GM19328 (cell line): ENCODE results near the gene DLL3.

Source experiments
- ATAC-seq: cut with Tn5 transposase; IDR thresholded peaks from one replicate; pipeline ENCODE4 v1.9.1; 2021; ENCODE audit warnings: mild to moderate bottlenecking, moderate library complexity; ENCODE audit not compliant: unreplicated experiment

The DLL3 gene

DNA sequence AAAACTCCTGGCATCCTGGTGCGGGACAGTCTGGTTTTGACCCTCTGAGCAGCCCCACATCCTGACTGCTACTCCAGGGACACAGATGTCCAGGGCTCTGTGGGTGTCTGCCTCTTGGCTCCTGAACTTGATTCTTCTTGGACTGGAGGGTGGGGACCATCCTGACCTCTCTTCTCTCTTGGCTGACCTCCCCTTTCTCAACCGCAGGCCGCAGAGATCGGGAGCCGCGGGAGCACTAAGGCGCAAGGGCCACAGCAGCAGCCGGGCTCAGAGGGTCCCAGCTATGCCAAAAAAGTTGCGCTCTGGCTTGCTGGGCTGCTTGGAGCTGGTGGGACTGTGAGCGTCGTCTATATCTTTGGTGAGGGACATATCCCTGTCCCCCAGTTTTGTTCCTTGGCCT, 17.1 kb upstream of the DLL3 start:
- ATAC-seq: no peak

GRCh38 chr19:39483141-39483540, 15.6 kb upstream of the DLL3 start:
- ATAC-seq: no peak

DNA sequence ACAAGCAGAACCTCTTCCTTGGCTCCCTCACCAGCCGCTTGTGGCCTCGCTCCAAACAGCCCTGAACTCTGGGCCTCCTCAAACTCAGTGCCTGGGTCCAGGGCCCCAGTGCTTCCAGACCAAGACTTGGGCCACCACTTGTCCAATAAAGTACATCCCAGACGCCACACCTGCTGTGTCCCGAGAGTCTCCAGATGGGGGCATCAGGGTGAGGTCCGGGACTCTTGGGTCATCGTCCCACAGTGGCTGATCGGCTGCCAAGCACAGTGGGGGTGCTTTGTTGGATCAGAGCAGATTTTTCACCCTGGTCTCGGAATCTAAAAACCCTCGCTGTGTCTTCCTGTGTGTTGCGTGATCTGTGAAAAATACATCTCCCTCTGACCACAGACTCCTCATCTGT, 9.0 kb upstream of the DLL3 start:
- no peak for ATAC-seq

GRCh38 chr19:39492225-39492624, 6.5 kb upstream of the DLL3 start:
- ATAC-seq: no peak

- ATAC-seq: no peak
Measured at GRCh38 chr19:39492788-39493187, 6.0 kb upstream of the DLL3 start.

DNA sequence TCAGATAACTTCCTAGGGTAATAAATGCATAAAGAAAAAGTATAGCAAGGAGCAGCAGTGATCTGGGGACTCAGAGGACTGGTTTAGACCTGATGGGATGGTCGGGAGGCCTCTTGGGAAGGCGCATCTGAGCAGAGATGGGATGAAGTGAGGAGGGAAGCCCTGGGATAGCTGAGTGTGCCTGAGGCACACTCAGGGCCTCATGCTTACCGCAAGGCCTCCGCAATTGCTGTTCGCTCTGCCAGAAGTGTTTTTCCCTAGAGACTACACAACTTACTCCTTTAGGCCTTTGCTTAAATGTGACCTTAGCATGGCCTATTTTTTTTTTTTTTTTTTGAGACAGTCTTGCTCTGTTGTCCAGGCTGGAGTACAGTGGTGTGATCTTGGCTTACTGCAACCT, 4.1 kb upstream of the DLL3 start:
- ATAC-seq: no peak

DNA sequence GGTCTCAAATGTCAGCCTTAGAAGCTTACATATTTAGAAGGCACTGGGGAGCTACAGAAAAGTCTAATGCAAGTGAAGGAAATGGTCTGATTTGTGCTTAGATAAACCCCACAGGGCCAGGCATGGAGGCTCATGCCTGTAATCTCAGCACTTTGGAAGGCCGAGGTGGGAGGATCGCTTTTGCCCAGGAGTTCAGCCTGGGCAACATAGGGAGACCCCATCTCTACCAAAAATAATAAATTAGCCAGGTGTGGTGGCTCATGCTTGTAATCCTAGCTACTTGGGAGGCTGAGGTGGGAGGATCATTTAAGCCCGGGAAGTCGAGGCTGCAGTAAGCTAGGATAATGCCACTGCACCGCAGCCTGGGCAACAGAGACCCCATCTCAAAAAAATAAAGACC, 2.7 kb upstream of the DLL3 start:
- no peak for ATAC-seq

- ATAC-seq: no peak
Measured at GRCh38 chr19:39497701-39497995, 1.1 kb upstream of the DLL3 start.

GRCh38 chr19:39497996-39498797, 550 bp upstream of the DLL3 start:
- ATAC-seq: no peak

DNA sequence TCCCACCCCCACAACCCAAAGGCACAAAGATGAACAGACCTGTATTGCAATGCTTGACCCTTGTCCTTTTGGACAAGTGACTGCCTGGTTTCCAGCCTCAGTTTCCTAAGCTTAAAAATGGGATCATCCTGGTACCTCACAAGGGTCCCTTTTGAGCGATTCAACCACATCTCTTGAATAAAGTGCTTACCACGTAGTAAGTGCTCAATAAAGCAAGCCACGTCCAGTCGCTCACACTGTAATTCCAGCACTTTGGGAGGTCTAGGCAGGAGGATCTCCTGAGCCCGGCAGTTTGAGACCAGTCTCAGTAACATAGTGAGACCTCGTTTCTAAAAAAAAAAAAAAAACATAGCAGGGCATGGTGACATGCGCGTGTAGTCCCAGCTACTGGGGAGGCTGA, 1.2 kb downstream of the DLL3 start:
- no peak for ATAC-seq

GRCh38 chr19:39500543-39500942, 1.8 kb downstream of the DLL3 start:
- no peak for ATAC-seq

DNA sequence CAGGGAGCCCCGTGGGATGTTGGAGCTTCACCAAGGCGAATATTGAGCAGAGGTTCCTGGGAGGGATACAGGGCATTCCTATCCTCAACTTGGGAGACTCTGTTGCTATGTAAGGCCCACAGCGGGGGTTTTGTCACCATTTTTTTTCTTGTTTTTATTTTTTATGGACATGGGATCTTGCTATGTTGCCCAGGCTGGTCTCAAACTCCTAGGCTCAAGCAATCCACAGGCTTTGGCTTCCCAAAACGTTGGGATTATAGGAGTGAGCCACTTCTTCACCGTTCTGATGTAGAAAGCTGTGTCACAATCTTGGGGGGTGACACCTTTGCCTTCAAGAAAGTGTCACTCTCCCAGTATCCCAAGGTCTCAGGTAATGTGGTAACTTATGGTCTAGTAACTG, 2.6 kb downstream of the DLL3 start:
- no peak for ATAC-seq

- no peak for ATAC-seq
Measured at GRCh38 chr19:39502640-39503417, 4.1 kb downstream of the DLL3 start.

GRCh38 chr19:39506598-39506943, 7.8 kb downstream of the DLL3 start:
- no peak for ATAC-seq

DNA sequence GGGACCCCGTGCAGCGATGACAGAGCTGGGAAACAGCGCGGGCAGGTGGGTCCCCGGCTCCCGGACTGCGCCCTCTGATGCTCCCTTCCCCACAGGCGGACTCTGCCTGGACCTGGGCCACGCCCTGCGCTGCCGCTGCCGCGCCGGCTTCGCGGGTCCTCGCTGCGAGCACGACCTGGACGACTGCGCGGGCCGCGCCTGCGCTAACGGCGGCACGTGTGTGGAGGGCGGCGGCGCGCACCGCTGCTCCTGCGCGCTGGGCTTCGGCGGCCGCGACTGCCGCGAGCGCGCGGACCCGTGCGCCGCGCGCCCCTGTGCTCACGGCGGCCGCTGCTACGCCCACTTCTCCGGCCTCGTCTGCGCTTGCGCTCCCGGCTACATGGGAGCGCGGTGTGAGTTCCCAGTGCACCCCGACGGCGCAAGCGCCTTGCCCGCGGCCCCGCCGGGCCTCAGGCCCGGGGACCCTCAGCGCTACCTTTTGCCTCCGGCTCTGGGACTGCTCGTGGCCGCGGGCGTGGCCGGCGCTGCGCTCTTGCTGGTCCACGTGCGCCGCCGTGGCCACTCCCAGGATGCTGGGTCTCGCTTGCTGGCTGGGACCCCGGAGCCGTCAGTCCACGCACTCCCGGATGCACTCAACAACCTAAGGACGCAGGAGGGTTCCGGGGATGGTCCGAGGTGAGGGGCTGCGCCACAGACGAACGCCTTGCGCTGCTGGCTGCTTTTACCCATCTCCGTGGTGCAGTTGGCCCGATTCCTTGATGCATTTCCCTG, 8.4 kb downstream of the DLL3 start:
- no peak for ATAC-seq

GRCh38 chr19:39507715-39508364, 9.1 kb downstream of the DLL3 start:
- no peak for ATAC-seq

GRCh38 chr19:39508629-39509028, 9.9 kb downstream of the DLL3 start:
- ATAC-seq: no peak

DNA sequence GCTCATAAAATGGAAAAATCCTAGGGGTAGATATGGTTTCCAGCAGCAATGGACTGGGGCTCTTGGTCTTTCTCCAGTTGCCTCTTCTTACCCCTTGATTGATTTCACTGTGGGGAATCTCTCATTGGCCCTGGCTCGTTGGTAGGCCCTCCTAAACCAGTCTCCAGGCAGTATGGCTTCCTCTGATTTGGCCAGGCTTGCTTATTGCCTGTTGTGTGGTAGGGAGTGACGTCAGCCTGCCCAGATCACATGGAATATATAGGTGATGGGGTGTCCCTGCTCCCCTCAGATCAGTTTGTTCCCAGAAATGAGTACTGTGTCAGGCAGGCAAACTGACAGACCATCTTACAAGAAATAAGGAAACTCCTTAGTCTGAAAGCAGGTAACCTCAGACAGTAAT, 10.5 kb downstream of the DLL3 start:
- ATAC-seq: no peak

DNA sequence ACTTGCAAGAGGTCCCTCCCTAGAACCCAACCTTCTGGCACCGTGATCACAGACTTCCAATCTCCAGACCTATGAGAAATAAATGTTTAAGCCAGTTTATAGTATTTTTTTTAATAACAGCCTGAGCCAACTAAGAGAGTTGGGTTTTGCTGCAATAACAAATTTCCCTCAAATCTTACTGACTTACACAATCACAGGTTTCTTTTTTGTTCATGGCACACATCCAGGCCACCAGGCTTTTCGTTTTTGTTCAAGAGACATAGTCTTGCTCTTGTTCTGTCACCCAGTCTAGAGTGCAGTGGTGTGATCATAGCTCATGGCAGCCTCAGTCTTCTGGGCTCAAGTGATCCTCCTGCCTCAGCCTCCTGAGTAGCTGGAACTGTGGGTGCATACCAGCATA, 14.2 kb downstream of the DLL3 start:
- ATAC-seq: no peak

DNA sequence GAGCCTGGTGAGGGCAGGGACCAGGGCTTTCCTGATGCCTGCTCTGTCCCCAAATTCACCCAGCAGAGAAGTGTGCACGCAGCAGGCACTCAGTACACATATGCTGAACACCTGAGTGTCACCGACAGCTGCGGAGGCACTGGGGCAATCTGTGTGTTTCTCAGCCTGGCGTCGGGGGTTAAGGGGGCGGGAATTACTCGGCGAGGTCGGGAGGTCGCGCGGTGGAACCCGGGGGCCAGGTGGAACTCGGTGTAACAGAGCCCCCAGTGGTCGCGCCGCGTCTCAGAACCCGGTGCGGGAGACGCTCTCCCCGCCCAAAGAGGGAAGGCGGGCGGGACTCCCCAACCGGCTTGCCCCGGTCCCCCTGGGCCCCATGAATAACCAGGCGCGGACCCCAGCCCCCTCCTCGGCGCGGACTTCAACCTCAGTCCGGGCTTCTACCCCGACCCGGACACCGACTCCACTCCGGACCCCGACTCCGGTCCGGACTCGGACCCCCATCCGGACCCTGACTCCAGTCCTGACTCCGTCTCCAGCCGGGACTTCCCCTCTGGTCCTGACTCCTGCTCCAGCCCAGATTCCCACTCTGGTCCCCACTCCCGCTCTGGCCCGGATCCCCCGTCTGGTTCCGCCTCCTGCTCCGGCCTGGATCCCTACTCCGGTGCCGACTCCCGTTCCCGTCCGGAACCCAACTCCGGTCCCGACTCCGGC, 16.2 kb downstream of the DLL3 start, which contains the start of gene SELENOV:
SELENOV (plus strand) TSS at position 300 of the 711 bp plus-strand sequence; CDS start at position 374, 74 bp downstream.
- no peak for ATAC-seq
